ENCODE data around the gene LPXN.
A peak's percentile ranks its signal among the peaks of the same experiment; 100 is the strongest.

LPXN gene

GRCh38 chr11:58575377-58576020 lies at the start of gene LPXN:
Gene LPXN (minus strand): TSS chr11:58575856. CDS start chr11:58575772, 84 bp downstream.
- DNase-seq = peak; percentile 70

GRCh38 chr11:58625086-58625485 lies 49.4 kb upstream of the LPXN start:
- no peak for DNase-seq

GRCh38 chr11:58622344-58622743 lies 46.7 kb upstream of the LPXN start, which contains the start of gene CNTF:
Gene CNTF (plus strand): TSS chr11:58622665. CDS start chr11:58622753, 88 bp downstream.
- no peak for DNase-seq

GRCh38 chr11:58621586-58622262 lies 46.1 kb upstream of the LPXN start:
- DNase-seq = no peak

GRCh38 chr11:58617976-58618557 lies 42.4 kb upstream of the LPXN start:
- peak; percentile 17 for DNase-seq

- no peak for DNase-seq
Observed at GRCh38 chr11:58616594-58616993, 40.9 kb upstream of the LPXN start.

GRCh38 chr11:58615559-58615958 lies 39.9 kb upstream of the LPXN start:
- no peak for DNase-seq

GRCh38 chr11:58613228-58613627 lies 37.6 kb upstream of the LPXN start:
- no peak for DNase-seq

- DNase-seq = no peak
Observed at GRCh38 chr11:58609723-58610122, 34.1 kb upstream of the LPXN start.

- DNase-seq = no peak
Observed at GRCh38 chr11:58608331-58608730, 32.7 kb upstream of the LPXN start.

GRCh38 chr11:58606930-58607714 lies 31.5 kb upstream of the LPXN start:
- DNase-seq = no peak

- no peak for DNase-seq
Observed at GRCh38 chr11:58600510-58600909, 24.9 kb upstream of the LPXN start.

GRCh38 chr11:58597486-58598144 lies 22.0 kb upstream of the LPXN start:
- DNase-seq = no peak

GRCh38 chr11:58596621-58597020 lies 21.0 kb upstream of the LPXN start:
- DNase-seq = no peak

GRCh38 chr11:58594826-58595225 lies 19.2 kb upstream of the LPXN start:
- no peak for DNase-seq

- DNase-seq = peak; percentile 34
Observed at GRCh38 chr11:58592760-58593472, 17.3 kb upstream of the LPXN start.

GRCh38 chr11:58591659-58592058 lies 16.0 kb upstream of the LPXN start:
- DNase-seq = no peak

GRCh38 chr11:58586998-58587397 lies 11.3 kb upstream of the LPXN start:
- no peak for DNase-seq

- DNase-seq = no peak
Observed at GRCh38 chr11:58582437-58582836, 6.8 kb upstream of the LPXN start.

- DNase-seq = no peak
Observed at GRCh38 chr11:58580311-58580710, 4.7 kb upstream of the LPXN start.

- peak; percentile 93 for DNase-seq
Observed at GRCh38 chr11:58579192-58580129, 3.8 kb upstream of the LPXN start.

Data from CD4-positive, alpha-beta T cell treated with Interleukin-6 for 4 hours (primary cell).